PFSK-1 (cell line): ENCODE results near the gene PTPRO.

Source experiments
- REST ChIP-seq, 2 experiments: IDR thresholded peaks; 2 replicates each; pipeline versions ENCODE4 v1.6.1 to v1.8.0; 2011 to 2012; ENCODE audit warnings: low read depth in 2 of 2, low read length in 2 of 2, control low read depth in 1 of 2, inconsistent platforms in 1 of 2, mild to moderate bottlenecking in 1 of 2, moderate library complexity in 1 of 2; ENCODE audit not compliant: insufficient read depth in 1 of 2
- SIN3A ChIP-seq: IDR thresholded peaks from 2 replicates; pipeline ENCODE4 v1.6.1; 2012; ENCODE audit warnings: mild to moderate bottlenecking, low read length, moderate library complexity, borderline replicate concordance; ENCODE audit not compliant: insufficient read depth
- TAF1 ChIP-seq: IDR thresholded peaks from 2 replicates; pipeline ENCODE4 v1.6.1; 2012; ENCODE audit warnings: low read length, control low read depth, borderline replicate concordance; ENCODE audit not compliant: insufficient read depth

DNA sequence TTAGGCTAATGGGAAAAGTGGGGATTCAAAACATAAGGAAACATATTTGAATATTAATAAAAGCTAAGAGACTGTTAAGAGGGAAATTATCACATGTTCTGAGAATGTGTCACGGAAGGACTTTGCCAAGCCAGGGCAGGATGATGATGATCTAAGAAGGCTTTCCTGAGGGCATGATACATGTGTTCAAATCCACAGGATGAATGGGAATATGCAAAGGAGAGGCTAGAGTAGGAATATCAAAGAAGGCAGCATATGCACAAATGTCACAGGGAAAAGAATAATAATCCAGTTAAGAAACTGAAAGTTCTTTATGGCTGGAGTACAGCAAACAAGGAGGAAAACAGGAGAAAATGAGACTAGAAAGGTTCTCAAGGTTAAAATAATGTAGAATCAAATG lies 107.0 kb downstream of the PTPRO start:
- TF ChIP-seq TAF1, result no peak
- no peak for TF ChIP-seq SIN3A
- TF ChIP-seq REST (IDR thresholded peaks at IDR 0.05; ENCODE audit: insufficient read depth in 1 of 2, low read depth in 2 of 2, low read length in 2 of 2), result no peak
